ENCODE results near the gene ACTG1.

DNA sequence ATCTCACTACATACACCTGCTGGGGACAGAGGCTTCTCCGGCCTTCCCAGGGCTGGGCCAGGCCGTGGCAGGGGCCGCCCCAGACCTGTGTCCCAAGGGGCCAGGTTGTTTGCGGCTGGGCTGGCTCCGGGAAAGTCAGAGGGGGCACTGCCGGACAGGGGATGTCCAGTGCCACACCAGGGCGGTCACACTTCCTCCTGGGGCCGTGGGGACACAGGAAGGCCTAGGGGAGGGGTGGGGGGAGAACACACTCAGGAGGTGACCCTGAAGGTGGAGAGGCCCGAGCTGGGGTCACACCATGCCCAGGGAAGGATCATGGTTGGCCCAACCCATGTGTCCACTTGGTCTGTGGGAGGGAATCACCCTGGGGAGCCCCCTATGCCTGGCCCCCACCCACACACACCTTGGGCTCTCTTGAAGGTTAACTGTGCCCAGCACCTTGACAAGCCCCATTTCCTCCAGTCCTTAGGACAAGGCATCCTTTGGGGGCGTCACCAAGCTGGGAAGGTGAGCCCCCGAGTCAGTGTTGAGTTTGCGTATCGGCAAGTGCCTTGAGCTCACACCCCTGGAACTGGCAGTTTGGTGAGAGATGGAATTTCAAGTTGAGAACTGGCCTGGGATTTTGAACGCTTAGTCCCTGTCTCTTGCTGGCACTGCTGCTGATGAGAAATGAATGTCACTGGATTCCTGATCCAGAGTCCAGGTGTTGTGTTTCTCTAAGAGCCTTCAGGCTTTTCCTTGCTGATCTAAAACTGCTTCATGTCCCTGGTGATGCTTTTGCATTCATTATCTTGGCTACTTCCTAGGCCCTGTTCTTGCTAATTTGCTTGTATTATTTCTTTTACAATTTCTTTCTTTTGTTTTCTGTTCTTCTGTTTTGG is 7.7 kb upstream of the ACTG1 start:
- TF ChIP-seq, protein P1, sequence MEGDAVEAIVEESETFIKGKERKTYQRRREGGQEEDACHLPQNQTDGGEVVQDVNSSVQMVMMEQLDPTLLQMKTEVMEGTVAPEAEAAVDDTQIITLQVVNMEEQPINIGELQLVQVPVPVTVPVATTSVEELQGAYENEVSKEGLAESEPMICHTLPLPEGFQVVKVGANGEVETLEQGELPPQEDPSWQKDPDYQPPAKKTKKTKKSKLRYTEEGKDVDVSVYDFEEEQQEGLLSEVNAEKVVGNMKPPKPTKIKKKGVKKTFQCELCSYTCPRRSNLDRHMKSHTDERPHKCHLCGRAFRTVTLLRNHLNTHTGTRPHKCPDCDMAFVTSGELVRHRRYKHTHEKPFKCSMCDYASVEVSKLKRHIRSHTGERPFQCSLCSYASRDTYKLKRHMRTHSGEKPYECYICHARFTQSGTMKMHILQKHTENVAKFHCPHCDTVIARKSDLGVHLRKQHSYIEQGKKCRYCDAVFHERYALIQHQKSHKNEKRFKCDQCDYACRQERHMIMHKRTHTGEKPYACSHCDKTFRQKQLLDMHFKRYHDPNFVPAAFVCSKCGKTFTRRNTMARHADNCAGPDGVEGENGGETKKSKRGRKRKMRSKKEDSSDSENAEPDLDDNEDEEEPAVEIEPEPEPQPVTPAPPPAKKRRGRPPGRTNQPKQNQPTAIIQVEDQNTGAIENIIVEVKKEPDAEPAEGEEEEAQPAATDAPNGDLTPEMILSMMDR (conservative IDR thresholded peaks at IDR 0.05): no peak
- no peak for TF ChIP-seq ZFX (IDR thresholded peaks at IDR 0.05)
